GM11168 (cell line): ENCODE data around the gene IFFO2.

Experiments used
- in situ Hi-C: fragments of 300-500 bp; cut with MboI; formaldehyde crosslinking; loops from one replicate; pipeline ENCODE4 v1.12.0; 2022; ENCODE audit warnings: low sequenced_read_pairs; ENCODE audit not compliant: unreplicated experiment

The IFFO2 gene

DNA sequence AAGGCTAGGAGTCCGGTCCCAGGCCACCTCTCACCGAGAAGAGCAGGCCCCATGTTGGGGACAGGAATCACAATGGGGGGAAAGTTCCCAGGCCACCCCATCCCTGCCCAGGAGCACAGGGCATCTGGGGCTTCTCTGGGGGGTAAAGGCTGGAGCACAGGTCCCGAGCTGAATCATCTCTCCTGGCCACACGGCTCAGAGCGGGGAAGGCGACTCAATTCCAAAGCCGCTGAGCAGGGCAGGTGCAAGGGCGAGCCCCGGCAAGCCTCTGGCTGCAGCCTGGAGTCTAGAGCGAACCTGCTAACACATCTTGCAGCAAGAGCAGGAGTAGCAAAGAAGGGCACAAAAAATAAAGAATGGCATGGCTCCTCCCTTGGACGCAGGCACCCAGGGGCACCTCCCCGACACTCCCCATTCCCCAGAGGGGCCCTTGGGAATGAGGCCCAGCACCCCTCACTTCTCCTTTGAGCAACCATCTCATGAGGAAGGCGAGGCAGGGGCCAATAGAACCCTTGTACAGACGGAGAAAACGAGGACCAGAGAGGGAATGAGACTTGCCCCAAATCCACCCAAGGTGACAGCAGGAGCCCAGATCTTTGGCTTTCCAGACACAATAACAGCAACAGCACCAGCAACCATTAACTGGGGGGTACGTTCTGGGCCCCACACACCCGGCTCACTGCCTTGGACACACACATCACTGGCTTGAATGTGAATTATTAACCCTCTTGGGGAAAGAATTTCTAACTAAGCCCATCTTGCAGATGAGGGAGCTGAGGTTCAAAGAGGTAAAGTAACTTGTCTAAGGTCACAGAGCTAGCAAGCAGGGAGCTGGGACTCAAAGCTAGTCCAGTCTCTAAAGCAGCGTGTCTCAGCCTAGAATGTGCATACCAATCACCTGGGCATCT is 33.4 kb downstream of the IFFO2 start:
- in situ Hi-C loops = loop anchor here (25.0 kb wide), 1 partner anchor 189 kb away; no protein-coding TSS in a partner anchor

DNA sequence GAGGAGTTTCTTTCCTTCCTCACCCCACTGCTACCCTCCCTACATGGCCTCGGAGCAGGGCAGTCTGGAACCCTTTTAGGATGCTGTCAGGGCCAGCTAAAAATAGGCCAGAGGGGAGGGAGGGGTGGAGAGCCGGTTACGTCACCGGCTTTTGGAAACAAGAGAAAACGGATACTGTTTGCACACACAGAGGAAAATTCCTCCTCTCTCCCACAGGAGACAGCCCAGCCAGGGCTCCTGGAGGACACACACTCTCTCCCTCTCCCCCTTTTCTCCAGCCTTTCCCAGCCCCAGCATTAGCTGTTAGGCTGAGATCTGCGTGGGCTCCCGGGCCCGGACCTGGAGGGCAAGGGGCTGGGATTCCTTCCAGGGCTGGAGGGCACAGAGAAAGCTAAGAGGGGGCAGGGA is 34.2 kb downstream of the IFFO2 start:
- in situ Hi-C loops = loop anchor here (25.0 kb wide), 1 partner anchor 190 kb away; no protein-coding TSS in a partner anchor

DNA sequence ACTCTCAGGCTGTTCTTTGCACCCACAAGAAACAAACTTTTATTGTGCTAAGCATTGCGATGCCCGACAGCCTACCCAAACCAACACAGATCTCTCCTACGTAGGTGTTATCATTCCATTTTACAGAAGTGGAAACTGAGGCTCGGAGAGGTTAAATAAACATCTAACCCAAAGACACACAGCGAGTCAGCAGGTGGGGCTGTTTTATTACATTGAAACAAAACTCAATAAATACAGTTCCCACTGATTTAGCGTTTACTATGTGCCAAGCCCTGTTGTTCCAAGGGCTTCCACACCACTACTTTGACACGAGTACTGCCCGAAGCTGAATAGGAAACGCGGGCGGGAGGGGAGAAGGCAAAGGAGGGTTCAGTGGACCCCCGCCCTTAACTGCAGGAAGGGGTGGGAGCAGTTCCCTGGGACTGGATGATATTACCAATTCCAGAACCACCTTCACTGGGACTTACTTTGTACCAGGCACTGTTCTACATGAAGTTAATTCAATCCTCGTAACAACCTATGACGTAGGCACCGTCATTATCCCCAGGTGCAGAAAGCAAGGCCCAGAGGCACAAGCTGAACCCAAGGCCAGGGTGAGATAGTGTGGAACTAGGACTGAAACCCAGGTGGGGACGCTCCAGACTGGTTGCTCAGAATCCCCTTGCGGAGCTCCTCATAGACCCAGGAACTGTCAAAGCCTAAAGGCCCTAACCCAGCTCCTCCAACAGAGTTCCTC is 34.8 kb downstream of the IFFO2 start:
- in situ Hi-C loops = loop anchor here (25.0 kb wide), 1 partner anchor 191 kb away; no protein-coding TSS in a partner anchor

DNA sequence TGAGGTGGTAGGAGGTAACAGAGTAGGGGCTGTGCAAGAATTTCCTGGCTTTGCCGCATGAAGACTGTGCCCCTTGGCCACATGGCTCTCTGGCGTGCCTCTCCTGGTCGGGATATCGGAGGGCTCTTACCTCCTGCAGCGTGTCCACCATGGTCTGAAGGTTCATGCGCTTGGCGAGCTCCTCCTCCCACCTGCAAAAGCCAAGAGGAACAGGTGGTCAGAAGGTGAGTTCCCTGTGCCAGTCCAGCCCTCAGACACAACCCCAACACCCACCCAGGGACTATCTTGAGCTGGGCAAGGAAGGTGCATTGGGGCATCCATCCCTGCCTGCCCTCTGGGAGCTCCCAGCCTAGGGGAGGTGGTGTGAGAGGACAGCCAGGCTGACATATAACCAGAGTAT is 35.5 kb downstream of the IFFO2 start:
- in situ Hi-C loops = loop anchor here (25.0 kb wide), 1 partner anchor 191 kb away; no protein-coding TSS in a partner anchor

DNA sequence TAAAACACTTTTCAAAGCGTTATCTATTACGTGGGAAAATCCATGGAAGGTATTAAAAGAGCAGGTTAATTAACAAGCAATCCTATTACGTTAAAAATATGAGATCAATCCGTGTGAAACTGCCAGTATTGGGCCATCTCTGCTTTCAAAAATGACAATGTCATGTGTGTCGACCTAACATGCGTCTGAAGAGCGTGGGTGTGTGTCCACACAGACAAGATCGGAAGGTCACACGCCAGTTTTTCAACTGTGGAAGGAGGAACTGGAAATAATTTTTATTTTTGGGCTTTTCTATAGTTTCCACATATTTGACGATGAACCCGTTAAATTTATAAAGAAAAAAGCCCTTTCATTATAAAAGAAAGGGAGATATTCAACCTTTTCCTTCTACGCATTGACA is 36.5 kb downstream of the IFFO2 start:
- in situ Hi-C loops = loop anchor here (25.0 kb wide), 1 partner anchor 192 kb away; no protein-coding TSS in a partner anchor

DNA sequence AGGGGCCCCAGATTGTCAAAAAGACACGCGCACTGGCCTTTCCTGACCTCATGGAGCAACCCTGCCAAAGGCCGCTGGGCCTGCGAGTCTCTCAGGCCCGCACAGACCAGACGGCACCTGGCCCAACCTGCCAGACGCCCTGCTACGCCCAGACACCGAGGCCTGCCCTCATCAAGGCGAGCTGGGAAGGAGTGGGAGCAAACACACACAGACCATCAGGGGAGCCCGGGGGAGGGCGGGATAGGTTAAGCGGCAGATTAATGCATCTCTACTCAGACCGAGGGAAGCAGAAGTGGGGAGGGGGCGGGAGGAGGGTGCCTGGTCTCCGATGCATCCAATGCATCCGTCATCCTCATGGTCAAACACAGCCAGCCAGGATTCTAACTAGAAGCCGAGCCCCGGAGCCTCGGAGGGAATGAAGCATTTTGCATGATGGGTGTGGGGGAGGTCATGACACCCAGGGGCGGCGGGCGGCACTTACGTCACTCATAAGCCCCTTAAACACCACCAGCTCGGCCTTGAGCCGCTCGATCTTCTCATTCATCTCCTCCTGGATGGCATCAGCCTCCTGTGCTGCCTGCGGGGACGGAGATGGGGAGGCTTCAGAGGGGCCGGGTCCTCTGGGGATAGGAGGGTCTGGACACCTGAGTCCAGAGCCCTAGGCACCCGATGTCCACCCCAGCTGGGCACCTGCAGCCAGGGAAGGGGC is 37.1 kb downstream of the IFFO2 start:
- in situ Hi-C loops = loop anchor here (25.0 kb wide), 1 partner anchor 193 kb away; no protein-coding TSS in a partner anchor

DNA sequence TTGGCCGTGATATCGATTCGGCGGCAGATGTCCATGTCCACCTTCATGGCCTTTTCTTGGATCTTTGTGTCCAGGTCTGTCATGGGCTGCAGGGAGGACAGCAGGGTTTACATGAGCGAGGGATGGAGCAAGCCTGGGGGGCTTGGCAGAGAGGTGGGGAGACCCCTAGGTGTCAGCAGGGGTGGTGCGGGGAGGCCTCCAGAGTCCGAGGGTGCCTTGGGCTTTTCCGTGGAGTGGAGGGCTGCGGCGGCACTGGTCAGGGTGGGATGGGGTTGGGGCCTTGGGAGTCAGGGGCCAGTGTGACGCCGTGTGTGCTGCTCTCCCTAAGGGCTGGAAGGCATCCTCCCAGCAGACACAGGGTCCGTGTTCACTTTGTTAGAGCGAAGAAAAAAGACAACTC is 38.1 kb downstream of the IFFO2 start:
- in situ Hi-C loops = loop anchor here (25.0 kb wide), 1 partner anchor 194 kb away; no protein-coding TSS in a partner anchor

DNA sequence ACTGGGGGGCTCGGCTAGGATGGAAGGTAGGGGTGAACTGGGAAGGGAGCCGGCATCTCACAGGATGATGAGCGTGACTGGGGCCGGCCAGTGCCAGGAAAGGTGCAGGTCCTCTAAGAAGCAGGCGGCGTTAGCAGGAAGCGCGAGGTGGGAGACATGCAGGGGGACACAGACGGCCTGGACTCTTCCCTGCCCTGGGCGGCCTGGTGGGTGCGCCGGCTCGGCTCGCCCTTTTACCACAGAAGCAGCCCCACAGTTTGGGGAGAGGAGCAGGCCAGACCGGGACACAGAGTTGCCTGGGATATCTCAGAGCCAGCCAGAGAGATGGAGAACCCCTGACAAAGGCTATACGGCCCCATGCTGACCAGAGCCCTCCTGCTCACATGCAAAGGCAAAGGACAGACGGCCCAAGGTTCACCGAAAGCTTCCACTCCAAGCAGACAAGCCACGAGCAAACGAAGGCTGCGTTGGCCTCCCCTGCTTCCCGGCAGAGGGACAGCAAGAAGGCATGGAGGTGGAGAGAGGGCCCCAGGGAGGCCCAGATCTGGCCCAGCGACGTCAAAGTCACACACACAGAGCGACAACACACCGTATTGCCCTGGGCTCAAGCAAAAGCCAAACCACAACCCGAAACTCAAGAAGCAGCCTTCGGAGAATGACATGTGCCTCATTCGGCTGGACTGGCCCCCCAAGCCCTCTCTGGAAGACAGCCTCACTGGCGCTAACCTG is 39.2 kb downstream of the IFFO2 start:
- in situ Hi-C loops = loop anchor here (25.0 kb wide), 1 partner anchor 195 kb away; no protein-coding TSS in a partner anchor

DNA sequence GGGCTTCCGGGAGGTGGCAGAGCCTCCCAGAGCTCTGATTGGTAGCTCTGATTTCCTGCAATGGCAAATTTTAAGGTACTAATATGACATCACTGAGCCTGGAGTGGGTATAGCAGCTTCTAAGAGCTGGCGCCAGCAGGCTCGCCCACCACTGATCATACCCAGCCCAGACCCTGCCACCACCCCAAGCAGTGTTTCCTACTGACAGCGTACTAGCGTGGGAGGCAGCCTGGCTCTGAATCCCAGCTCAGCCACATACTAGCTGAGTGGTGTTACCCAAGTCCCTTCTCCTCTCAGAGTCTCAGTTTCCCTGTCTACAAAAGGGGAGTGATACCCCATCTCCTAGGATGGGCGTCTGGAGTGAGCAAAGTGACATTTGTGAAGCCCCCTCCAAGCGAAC is 41.1 kb downstream of the IFFO2 start:
- in situ Hi-C loops = loop anchor here (25.0 kb wide), 1 partner anchor 197 kb away; no protein-coding TSS in a partner anchor

DNA sequence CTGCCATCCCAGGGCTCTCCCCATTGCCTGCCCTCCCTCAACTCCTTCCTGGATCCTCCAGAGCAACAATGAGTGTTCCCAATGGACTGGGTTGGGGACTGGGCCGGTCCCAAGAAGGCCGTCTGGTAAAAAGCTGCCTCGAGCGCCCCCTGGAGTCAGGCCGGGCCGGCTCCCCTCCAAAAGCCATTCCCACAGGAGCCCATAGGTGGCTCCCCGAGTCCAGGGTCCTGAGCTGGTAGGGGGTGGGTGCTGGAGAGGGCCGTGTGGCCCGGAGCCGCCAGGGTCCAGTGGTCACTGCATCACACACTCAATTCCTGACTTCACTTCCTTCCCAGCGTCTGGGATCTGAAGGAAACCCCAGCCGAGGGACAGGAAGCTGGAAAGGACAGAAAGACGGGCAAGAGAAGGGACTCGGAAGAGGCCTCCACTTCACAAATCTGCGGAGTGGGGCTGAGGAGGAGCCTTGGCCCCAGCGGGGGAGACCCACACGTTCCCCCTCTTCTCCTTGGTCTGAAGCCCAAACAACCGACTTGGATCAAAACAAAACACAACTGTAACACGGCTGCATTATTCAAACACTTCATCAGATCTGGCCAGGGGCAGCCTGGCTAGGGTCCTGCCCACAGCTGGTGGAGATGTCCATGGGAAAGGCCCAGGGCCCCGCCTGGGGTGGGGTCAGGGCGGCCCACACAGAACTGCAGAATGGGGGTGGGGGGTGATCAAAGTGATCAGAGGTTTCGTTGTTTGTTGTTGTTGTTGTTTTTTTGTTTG is 43.2 kb downstream of the IFFO2 start:
- in situ Hi-C loops = loop anchor here (25.0 kb wide), 1 partner anchor 199 kb away; no protein-coding TSS in a partner anchor

DNA sequence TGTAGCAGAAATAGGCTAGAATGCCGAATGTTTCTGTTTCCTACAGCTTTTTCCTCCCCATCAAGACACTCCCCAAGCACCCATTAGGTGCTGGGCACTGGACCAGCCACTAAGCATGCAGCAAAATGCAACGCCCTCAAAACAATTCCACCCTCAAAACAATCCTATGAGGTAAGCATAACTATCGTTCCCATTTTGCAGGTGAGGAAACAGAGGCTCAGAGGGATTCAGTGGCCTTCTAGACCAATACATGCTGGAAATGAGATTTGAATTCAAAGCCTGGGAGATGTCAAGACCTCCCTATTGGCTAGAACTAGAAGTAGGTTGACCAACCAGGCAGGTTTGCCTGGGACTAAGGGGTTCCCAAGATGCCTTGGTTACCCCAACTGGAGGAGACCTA is 43.9 kb downstream of the IFFO2 start:
- in situ Hi-C loops = loop anchor here (25.0 kb wide), 1 partner anchor 200 kb away; no protein-coding TSS in a partner anchor

DNA sequence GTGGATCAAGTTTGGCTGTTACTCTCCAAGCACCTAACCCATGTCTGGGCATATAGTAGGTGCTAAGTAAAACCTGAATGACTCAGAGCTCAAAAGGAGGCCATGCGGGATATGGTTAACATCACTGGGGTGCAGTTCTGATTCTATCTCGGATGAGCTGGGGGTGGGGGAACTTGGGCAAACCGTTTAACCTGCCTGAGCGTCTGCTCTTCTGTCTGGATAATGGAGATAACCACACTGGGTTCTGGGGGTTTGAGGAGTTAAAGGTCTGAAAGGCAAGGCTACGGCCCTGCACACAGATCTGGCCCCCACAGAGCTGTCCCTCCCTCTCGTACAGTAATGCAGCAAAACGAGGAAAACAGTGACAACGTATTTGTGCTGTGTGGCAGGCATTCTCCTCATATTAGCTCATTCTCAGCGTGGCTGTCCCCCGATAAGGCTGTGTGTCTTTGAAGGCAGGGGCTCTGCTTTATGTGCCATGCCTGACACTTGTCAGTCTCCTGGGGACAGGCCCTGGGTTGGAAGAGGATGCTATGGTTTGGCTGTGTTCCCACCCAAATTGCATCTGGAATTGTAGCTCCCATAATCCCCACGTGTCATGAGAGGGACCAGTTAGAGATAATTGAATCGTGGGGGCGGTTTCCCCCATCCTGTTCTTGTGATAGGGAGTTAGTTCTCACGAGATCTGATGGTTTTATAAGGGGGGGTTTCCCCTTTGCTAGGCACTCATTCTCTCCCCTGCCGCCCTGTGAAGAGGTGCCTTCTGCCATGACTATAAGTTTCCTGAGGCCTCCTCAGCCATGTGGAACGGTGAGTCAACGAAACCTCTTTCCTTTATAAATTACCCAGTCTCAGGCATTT is 47.3 kb downstream of the IFFO2 start:
- in situ Hi-C loops = loop anchor here (5.0 to 25.0 kb wide), 2 partner anchors 43 to 203 kb away; no protein-coding TSS in a partner anchor

DNA sequence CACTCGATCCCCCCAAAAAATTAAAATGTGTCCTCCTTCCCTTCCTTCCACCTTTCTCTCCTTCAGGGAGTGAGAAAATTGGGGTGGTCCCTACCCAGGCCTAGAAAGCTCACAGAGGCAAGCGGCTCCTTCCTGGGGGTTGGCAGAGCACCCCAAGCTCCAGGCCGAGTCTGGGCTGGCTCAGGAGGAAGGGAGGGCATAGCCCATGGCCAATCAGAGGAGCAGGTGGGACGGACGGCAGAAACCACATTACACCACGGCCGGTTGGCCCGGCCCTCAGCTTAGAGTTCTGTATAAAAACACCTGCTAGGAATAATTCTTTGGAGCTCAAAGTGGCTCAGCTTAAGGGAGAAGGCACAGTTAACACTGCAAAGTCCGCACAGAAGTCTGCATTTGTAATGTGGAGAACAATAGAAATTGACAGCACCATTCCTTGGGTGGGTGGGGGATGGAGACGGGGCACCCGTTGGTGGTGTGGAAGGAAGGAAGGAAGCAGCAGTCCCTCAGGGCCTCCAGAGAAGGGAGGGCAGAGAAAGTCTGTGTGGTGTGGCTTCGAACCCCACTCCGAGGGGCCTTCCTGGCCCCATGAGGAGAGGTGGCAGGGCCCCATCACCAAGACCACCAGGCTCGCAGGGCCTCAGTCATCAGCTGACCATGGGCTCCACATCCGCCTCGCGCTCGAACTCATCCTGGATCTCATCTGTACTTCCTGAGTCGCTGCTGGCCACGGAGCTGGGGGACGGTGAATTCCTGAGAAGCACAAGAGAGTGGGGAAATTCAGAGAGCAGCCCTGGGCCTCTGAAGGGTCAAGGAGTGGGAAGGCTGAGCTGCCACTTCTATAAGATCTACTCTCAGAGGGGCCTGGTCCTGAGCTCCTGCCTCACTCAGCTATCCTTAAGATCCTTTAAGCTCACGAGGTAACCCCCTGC is 48.3 kb downstream of the IFFO2 start:
- in situ Hi-C loops = loop anchor here (5.0 to 25.0 kb wide), 2 partner anchors 44 to 204 kb away; no protein-coding TSS in a partner anchor

DNA sequence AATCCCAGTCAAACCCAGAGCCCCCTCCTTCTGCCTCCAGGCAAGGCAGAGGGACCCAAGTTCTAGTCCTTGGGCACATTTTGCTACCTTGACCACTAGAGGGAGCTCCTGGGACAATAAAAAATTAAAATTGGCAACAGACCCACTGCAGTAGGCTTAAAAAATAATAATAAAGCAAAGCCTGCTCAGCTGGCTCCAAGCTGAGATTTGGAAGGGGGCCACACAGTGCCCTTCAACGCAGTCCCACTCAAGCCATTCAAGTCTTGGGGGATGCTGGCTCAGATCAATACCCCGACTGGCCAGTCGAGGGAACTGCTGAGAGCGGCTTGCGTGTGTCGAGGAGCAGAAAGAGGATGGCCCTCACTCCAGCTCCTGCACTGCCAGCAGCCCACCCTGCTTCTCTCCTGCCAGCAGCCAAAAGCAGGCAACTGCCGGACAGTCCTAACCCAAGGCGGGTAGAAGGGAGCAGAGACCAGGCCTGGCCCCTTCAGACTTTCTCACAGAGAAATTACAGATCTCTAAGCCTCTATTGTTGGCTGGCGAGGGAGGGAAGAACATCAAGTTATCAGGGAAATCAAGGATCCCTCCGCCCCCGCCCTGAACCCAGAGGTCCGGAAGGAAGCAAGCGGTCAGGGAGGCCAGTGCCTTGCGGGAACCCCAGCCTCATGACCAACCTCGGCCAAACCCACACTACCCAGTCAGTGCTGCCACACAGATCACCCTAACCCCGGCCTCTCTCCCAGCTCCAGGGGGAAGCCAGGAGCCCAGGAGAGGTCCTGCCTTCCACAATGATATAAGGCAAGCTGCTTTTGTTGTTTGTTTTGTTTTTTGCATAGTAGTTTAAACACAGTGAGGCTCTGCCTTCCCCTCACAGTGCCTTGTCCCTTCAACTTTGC is 49.2 kb downstream of the IFFO2 start:
- in situ Hi-C loops = loop anchor here (5.0 to 25.0 kb wide), 2 partner anchors 45 to 205 kb away; no protein-coding TSS in a partner anchor

DNA sequence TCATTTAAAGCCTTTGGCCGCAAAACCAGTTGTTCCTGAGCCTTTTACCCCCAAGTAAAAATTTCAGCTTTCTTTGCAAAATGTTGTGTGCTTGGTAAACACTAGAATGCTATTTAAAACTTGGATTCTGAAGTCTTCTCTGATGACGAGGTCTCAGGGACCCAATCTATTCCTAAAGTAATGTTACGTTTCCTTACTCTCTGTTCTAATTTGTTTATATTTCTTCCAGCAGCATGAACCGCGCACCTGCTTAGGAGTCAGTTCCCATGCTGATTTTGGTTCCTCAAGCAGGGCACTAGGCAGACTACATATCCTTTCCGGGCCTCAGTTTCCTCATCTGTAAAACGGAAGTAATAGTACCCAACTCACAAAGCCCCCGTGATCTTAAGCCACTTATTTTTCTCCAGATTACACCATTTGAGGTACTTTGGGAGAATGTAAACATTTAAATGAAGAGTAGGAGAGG is 53.2 kb downstream of the IFFO2 start:
- in situ Hi-C loops = loop anchor here (25.0 kb wide), 1 partner anchor 209 kb away; no protein-coding TSS in a partner anchor
